Erythroblast (primary cell): Measurements from ENCODE around the gene AFF4.

Source experiments
- DNase-seq, 2 experiments: peaks; one replicate each; lab custom pipeline; 2025; lab: John Stamatoyannopoulos, UW
- GATA1 ChIP-seq: IDR thresholded peaks from 2 replicates; pipeline ENCODE4 v1.6.1; 2011; ENCODE audit warnings: low read depth, mild to moderate bottlenecking, control low read depth, low read length, moderate library complexity
- POLR2A ChIP-seq: IDR thresholded peaks from 2 replicates; pipeline ENCODE4 v1.6.1; 2011; ENCODE audit warnings: mild to moderate bottlenecking, low read length

AFF4 gene

GRCh38 chr5:132827943-132828673, 135.3 kb downstream of the AFF4 start:
- TF ChIP-seq POLR2A (no peak), GATA1 (no peak)
- DNase-seq, result no peak

- no peak for TF ChIP-seq POLR2A
- TF ChIP-seq GATA1, result no peak
- no peak for DNase-seq
Measured at GRCh38 chr5:132826424-132827082, 136.9 kb downstream of the AFF4 start.

GRCh38 chr5:132825834-132826391, 137.5 kb downstream of the AFF4 start:
- DNase-seq, result no peak
- TF ChIP-seq POLR2A, result no peak
- no peak for TF ChIP-seq GATA1
